Left kidney (tissue), 8 donors: ENCODE data around the gene OR5L1. TPM values are rescaled to one million over a fixed set of nuclear protein-coding genes. Genes with fewer than 3 reads are reported as not detected.

Experiments
- DNase-seq: peaks from one replicate; pipeline ENCODE4 v3.0.0-alpha.2; 2013
- long read RNA-seq, 8 donors: transcript quantifications; one replicate each; lab custom pipeline, GENCODE V29; 2026
- polyA plus RNA-seq: library from polyadenylated mRNA; unstranded; fragments of 120-200 nt; gene quantifications from one replicate; pipeline ENCODE4 v1.2.1, GENCODE V29; 2013; ENCODE audit not compliant: insufficient read length

The OR5L1 gene
- polyA plus RNA-seq: not detected
- long read RNA-seq, donor 1: 0 reads
- long read RNA-seq, donor 2: 0 reads
- long read RNA-seq, donor 3: 0 reads
- long read RNA-seq, donor 4: 0 reads
- long read RNA-seq, donor 5: 0 reads
- long read RNA-seq, donor 6: 0 reads
- long read RNA-seq, donor 7: 0 reads
- long read RNA-seq, donor 8: 0 reads

DNA sequence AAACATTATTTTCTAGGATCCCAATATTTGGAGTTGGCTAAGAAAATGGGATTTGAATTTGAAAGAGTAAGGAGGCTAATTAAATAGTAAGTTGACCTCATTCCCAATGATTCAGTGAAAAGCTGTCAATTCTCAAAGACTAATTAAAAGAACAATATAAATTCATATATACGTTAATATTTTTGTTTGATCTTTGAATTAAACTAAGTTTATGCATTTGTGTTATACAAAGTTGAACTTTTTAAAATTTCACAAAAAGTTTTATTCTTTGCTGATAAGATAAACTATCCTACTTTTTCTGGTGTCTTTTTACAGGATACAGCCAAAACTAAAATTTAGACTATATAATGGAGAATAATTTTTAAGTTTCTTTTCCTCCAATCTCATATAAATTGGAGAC, at the start of gene OR5L1:
TSS of gene OR5L1 (plus strand) at position 301 of the 400 bp plus-strand sequence. CDS start 100 bp downstream, outside the sequence.
- DNase-seq: no peak

DNA sequence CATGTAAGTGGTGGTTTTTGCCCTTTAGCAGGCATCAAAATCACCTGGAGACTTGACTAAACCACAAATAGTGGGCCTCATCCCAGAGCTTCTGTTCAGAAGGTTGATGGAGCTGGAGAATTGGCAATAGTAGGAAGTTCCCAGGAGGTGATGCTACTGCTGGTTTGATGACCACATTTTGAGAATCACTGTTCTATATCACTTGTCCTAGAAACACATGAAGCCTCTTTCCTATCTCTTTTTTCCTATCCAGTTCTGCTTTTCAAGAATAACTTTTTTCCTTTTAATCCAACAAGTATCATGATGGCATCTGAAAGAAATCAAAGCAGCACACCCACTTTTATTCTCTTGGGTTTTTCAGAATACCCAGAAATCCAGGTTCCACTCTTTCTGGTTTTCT, 38.0 kb upstream of the OR5L1 start, which contains the start of gene OR5D13:
TSS of gene OR5D13 (plus strand) at position 301 of the 400 bp plus-strand sequence. CDS start at position 301, 0 bp downstream.
- DNase-seq: no peak

DNA sequence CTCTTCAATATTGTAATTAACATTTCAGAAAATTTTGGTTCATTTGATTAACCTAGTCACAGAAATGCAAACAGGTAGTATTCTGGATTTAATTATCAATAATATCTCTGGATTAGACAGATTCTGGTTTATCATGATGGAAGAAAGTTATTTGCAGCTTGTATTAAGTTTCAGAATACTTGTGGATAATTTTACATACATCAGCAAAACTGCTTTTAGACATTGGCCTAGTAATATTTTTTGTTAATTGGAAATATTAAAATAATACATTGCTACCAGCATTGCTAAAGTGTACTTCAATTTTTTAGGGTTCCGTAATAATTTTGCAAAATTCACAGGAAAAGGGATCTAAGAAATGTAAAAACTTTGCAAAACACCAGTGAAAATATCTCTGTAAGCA, 19.6 kb upstream of the OR5L1 start:
- DNase-seq: no peak

DNA sequence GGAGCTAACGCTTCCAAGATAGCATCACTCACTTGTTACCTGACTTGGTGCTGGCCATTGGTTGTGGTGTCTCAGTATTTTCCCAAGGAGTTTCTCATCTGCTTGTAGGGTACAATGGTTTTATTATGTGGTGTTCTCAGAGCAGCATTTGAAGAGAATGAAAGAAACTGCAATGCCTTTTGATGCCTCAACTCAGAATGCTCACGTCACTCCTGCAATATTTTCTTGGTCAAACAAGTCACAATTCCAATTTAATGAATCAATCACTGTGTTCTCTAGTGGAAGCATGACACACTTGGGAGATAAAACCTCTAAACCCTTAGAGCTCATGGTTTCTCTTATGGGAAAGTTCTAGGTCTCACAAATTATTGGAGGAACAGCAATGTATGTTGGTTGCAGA, 17.8 kb upstream of the OR5L1 start:
- DNase-seq: no peak

DNA sequence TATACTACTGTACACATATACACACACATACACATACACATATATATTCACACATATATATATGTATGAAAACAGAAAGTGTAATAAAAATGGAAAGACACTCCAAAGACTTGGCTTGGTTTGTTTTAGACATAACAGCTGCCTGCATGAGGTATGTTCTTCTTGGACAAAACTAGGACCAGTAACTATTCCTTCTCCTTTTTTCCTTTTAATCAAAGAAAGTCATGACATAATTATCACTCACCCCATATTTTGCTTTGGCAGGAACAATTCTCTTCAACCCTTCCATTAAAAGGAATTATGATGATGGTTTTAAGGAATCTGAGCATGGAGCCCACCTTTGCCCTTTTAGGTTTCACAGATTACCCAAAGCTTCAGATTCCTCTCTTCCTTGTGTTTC, 15.9 kb upstream of the OR5L1 start, which contains the start of gene OR5D14:
TSS of gene OR5D14 (plus strand) at position 301 of the 400 bp plus-strand sequence. CDS start at position 301, 0 bp downstream.
- no peak for DNase-seq

GRCh38 chr11:55806248-55806647, 4.9 kb upstream of the OR5L1 start:
- no peak for DNase-seq

DNA sequence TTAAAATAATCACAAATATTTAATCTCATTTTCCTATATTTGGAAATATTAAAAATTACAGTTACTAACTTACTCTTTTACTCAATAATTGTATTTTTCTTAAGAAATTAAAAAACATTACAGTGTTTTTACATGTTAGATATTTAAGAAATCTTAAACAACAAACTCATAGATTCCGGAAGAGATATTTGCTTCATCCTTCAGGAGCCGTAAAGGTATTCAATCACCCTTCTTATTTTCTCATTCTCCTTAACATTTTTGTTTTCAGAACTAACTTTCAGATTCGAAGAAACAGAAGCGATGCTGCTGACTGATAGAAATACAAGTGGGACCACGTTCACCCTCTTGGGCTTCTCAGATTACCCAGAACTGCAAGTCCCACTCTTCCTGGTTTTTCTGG, 8.2 kb downstream of the OR5L1 start, which contains the start of gene OR5D18:
TSS of gene OR5D18 (plus strand) at position 301 of the 400 bp plus-strand sequence. CDS start at position 301, 0 bp downstream.
- no peak for DNase-seq

- DNase-seq: no peak
Observed at GRCh38 chr11:55826919-55827318, 15.8 kb downstream of the OR5L1 start, which contains the start of gene OR5L2. OR5L2 (plus strand) TSS chr11:55827219; CDS start chr11:55827219, 0 bp downstream.

DNA sequence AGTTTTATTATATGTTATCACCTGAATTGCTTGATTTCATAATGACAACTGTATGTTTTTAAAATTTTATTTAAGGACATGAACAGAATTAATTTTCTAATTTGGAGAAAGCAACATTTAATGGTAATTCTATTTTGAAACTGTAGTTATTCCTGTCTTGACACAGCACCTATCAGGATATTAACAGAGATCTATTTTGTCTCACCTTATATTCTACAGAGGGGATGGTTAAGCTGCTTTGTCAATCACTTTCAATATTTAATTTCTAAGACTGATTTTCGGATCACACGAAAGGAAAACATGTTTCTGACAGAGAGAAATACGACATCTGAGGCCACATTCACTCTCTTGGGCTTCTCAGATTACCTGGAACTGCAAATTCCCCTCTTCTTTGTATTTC, 27.3 kb downstream of the OR5L1 start, which contains the start of gene OR5D16:
TSS of gene OR5D16 (plus strand) at position 301 of the 400 bp plus-strand sequence. CDS start at position 301, 0 bp downstream.
- DNase-seq: no peak

DNA sequence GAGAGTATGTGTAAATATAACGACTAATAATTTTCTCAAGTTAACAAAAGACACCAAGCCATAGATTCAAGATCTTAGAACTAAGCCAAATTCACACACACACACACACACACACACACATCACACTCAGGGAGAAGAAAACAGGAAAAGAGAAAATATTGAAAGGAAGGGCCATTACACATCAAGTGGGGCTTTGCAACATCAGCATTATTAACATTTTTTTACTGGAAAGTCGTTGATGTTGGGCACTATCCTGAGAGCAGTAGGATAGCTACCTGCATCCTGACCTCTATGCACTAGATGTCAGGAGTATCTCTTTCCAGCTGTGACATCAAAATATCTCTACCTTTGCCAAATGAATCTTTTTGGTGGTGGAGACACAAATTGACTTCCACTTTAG, 36.3 kb downstream of the OR5L1 start:
- no peak for DNase-seq

GRCh38 chr11:55849037-55849436, 37.9 kb downstream of the OR5L1 start:
- no peak for DNase-seq

- DNase-seq: no peak
Observed at GRCh38 chr11:55852141-55852540, 41.0 kb downstream of the OR5L1 start.

GRCh38 chr11:55854704-55855103, 43.5 kb downstream of the OR5L1 start:
- DNase-seq: no peak

Other genes starting within 250 kb of the OR5L1 start
- not detected for gene OR4C16, start 239.2 kb upstream of the OR5L1 start, polyA plus RNA-seq
- gene OR4C11, start 203.7 kb upstream of the OR5L1 start, polyA plus RNA-seq: not detected
- gene OR4P4, start 176.3 kb upstream of the OR5L1 start, polyA plus RNA-seq: 0.07 TPM
- not detected for gene OR4S2, start 163.0 kb upstream of the OR5L1 start, polyA plus RNA-seq
- gene OR4C6, start 149.2 kb upstream of the OR5L1 start, polyA plus RNA-seq: not detected
- not detected for gene OR5D13, start 37.9 kb upstream of the OR5L1 start, polyA plus RNA-seq
- gene OR5D14, start 15.8 kb upstream of the OR5L1 start, polyA plus RNA-seq: not detected
- not detected for gene OR5D18, start 8.3 kb downstream of the OR5L1 start, polyA plus RNA-seq
- gene OR5L2, start 15.9 kb downstream of the OR5L1 start, polyA plus RNA-seq: not detected
- gene OR5D16, start 27.4 kb downstream of the OR5L1 start, polyA plus RNA-seq: not detected
- gene TRIM51, start 71.9 kb downstream of the OR5L1 start, polyA plus RNA-seq: not detected
- gene OR5W2, start 103.2 kb downstream of the OR5L1 start, polyA plus RNA-seq: not detected
- gene OR5I1, start 125.0 kb downstream of the OR5L1 start, polyA plus RNA-seq: not detected
- not detected for gene OR10AG1, start 158.6 kb downstream of the OR5L1 start, polyA plus RNA-seq
- gene OR5F1, start 183.3 kb downstream of the OR5L1 start, polyA plus RNA-seq: not detected
- 0.07 TPM for gene OR5AS1, start 216.3 kb downstream of the OR5L1 start, polyA plus RNA-seq